DOHH2 (cell line): ENCODE results near the gene CRELD1.

Source experiments
- H3F3A ChIP-seq: fragments of 200-600 bp; sonication (generic), shearing (Covaris generic); 2 replicates; pipeline ENCODE4 v1.6.0; 2016; ENCODE audit warnings: antibody characterized with exemption, mild to moderate bottlenecking; ENCODE audit not compliant: control insufficient read depth, insufficient read depth
- H3K27ac ChIP-seq: fragments of 200-600 bp; sonication (generic); 2 replicates; pipeline ENCODE4 v1.5.1; 2014; ENCODE audit warnings: low read depth, mild to moderate bottlenecking, low read length, moderate library complexity
- H3K27me3 ChIP-seq: fragments of 200-600 bp; sonication (generic); 2 replicates; pipeline ENCODE4 v1.6.1; 2014; ENCODE audit warnings: mild to moderate bottlenecking, low read length, mixed read lengths; ENCODE audit not compliant: control insufficient read depth
- H3K36me3 ChIP-seq: fragments of 200-600 bp; sonication (generic); 2 replicates; pipeline ENCODE4 v1.6.1; 2014; ENCODE audit warnings: mild to moderate bottlenecking, low read length, moderate library complexity, mixed read lengths; ENCODE audit not compliant: control insufficient read depth
- H3K4me1 ChIP-seq: fragments of 200-600 bp; sonication (generic); 2 replicates; pipeline ENCODE4 v1.6.1; 2014; ENCODE audit warnings: mild to moderate bottlenecking, low read length, mixed read lengths; ENCODE audit not compliant: control insufficient read depth
- H3K4me2 ChIP-seq: fragments of 200-600 bp; sonication (generic); 2 replicates; pipeline ENCODE4 v1.6.0; 2014; ENCODE audit warnings: mild to moderate bottlenecking, low read length, moderate library complexity
- H3K4me3 ChIP-seq: fragments of 200-600 bp; sonication (generic); 2 replicates; pipeline ENCODE4 v1.5.1; 2014; ENCODE audit warnings: mild to moderate bottlenecking, low read length, mixed read lengths
- H3K79me2 ChIP-seq: fragments of 200-600 bp; sonication (generic); 2 replicates; pipeline ENCODE4 v1.6.1; 2014; ENCODE audit warnings: mild to moderate bottlenecking, low read length, mixed read lengths; ENCODE audit not compliant: control insufficient read depth
- H3K9me2 ChIP-seq: fragments of 200-600 bp; sonication (generic); replicated peaks from 2 replicates; pipeline ENCODE4 v1.6.1; 2014; ENCODE audit warnings: mild to moderate bottlenecking, low read length, mixed read lengths; ENCODE audit not compliant: control insufficient read depth
- H3K9me3 ChIP-seq: fragments of 200-600 bp; sonication (generic); 2 replicates; pipeline ENCODE4 v1.6.1; 2014; ENCODE audit warnings: antibody characterized with exemption, low read length, mixed read lengths; ENCODE audit not compliant: control insufficient read depth, insufficient read depth
- H4K20me1 ChIP-seq: fragments of 200-600 bp; sonication (generic); 2 replicates; pipeline ENCODE4 v1.6.0; 2014; ENCODE audit warnings: low read depth, mild to moderate bottlenecking, antibody characterized with exemption, low read length, moderate library complexity; ENCODE audit not compliant: control insufficient read depth, insufficient read depth
- CTCF ChIP-seq: fragments of 200-600 bp; sonication (generic); IDR thresholded peaks from one replicate; pipeline ENCODE4 v1.5.1; 2014; ENCODE audit warnings: antibody characterized with exemption, mild to moderate bottlenecking, low read depth, low read length; ENCODE audit not compliant: poor library complexity, severe bottlenecking
- EZH2phosphoT487 ChIP-seq: fragments of 200-600 bp; sonication (generic); IDR thresholded peaks from 2 replicates; pipeline ENCODE4 v1.6.1; 2017; ENCODE audit warnings: borderline replicate concordance, mild to moderate bottlenecking, antibody characterized with exemption, low read length, moderate library complexity, mixed read lengths

Gene CRELD1

GRCh38 chr3:9942164-9942563 lies 8.5 kb downstream of the CRELD1 start:
- H3K9me2 ChIP-seq: no peaks in the 10 kb centered on the region
- no peak overlapping the region for H3K4me3 ChIP-seq
- H3K79me2 ChIP-seq: no peaks in the 10 kb centered on the region
- H3K36me3 ChIP-seq: peaks cover 10% of the 10 kb centered on the region
- H3K27me3 ChIP-seq: no peaks in the 10 kb centered on the region
- no peak for TF ChIP-seq CTCF
- no peak for TF ChIP-seq EZH2phosphoT487
- no peaks in the 10 kb centered on the region for H3K4me1 ChIP-seq
- no peaks in the 10 kb centered on the region for H4K20me1 ChIP-seq
- H3K4me2 ChIP-seq: no peak overlapping the region
- H3K9me3 ChIP-seq: no peaks in the 10 kb centered on the region
- no peak overlapping the region for H3K27ac ChIP-seq
- H3F3A ChIP-seq: no peaks in the 10 kb centered on the region

GRCh38 chr3:9942934-9943690 lies 9.5 kb downstream of the CRELD1 start:
- Histone ChIP-seq H3K4me2 (no peak overlapping the region), H3K4me1 (no peaks in the 10 kb centered on the region), H3K9me2 (no peaks in the 10 kb centered on the region), H4K20me1 (no peaks in the 10 kb centered on the region), H3K4me3 (no peak overlapping the region), H3K36me3 (peaks cover 4% of the 10 kb centered on the region; the same call in 1 of the 2 replicates), H3K79me2 (no peaks in the 10 kb centered on the region), H3K9me3 (no peaks in the 10 kb centered on the region), H3F3A (no peaks in the 10 kb centered on the region), H3K27me3 (no peaks in the 10 kb centered on the region), H3K27ac (no peak overlapping the region)
- TF ChIP-seq EZH2phosphoT487: no peak
- no peak for TF ChIP-seq CTCF

GRCh38 chr3:9944271-9944670 lies 10.6 kb downstream of the CRELD1 start:
- Histone ChIP-seq H3F3A (no peaks in the 10 kb centered on the region), H3K4me3 (no peak overlapping the region), H3K9me2 (no peaks in the 10 kb centered on the region), H3K36me3 (peaks cover 4% of the 10 kb centered on the region; the same call in 1 of the 2 replicates), H3K79me2 (no peaks in the 10 kb centered on the region), H3K27me3 (no peaks in the 10 kb centered on the region), H4K20me1 (no peaks in the 10 kb centered on the region), H3K9me3 (no peaks in the 10 kb centered on the region), H3K4me2 (no peak overlapping the region), H3K27ac (no peak overlapping the region), H3K4me1 (no peaks in the 10 kb centered on the region)
- TF ChIP-seq CTCF: no peak
- TF ChIP-seq EZH2phosphoT487: no peak
